Measurements from ENCODE around the gene FHIT. TPM values are rescaled to one million over a fixed set of nuclear protein-coding genes. Genes with fewer than 3 reads are reported as not detected.

FHIT gene
- total RNA-seq, 2 experiments from 2014 or later = 7.6 to 7.9 TPM

DNA sequence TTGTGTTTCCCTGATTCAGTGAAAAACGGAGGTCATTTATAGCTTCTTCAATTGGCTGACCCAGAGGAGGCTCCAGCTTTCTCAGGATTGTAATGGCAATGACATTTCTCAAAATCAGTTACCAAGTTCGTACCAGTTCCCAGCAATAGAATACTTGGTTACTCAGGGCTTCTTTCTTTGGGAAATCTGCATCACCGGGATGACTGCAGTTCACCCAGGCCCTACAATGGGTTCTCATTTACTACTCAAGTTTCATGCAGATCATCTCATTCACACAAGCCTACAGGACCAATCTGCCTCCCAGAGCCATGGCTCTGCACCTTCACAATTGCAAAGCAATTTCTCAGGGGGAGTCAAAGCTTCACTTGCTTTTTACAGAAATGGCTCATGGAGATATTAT lies 109.6 kb downstream of the FHIT start:
- H3K36me3 Mint-ChIP-seq (ENCODE audit: low read depth) = peaks cover 5% of the 10 kb centered on the region
- H3K27ac Mint-ChIP-seq = no peak overlapping the region
- H3K9me3 Mint-ChIP-seq = no peaks in the 10 kb centered on the region
- intact Hi-C loops (cut with micrococcal nuclease) = no loop called here
- POLR2A ChIA-PET = no interaction called here
- no peak for DNase-seq
- CTCF ChIA-PET = no interaction called here
- no peak for ATAC-seq
- H3K27me3 Mint-ChIP-seq = no peaks in the 10 kb centered on the region
- TF ChIP-seq, protein P1, sequence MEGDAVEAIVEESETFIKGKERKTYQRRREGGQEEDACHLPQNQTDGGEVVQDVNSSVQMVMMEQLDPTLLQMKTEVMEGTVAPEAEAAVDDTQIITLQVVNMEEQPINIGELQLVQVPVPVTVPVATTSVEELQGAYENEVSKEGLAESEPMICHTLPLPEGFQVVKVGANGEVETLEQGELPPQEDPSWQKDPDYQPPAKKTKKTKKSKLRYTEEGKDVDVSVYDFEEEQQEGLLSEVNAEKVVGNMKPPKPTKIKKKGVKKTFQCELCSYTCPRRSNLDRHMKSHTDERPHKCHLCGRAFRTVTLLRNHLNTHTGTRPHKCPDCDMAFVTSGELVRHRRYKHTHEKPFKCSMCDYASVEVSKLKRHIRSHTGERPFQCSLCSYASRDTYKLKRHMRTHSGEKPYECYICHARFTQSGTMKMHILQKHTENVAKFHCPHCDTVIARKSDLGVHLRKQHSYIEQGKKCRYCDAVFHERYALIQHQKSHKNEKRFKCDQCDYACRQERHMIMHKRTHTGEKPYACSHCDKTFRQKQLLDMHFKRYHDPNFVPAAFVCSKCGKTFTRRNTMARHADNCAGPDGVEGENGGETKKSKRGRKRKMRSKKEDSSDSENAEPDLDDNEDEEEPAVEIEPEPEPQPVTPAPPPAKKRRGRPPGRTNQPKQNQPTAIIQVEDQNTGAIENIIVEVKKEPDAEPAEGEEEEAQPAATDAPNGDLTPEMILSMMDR (IDR thresholded peaks at IDR 0.05) = no peak
- no peaks in the 10 kb centered on the region for H3K4me1 Mint-ChIP-seq (ENCODE audit: low read depth)
- no peak overlapping the region for H3K4me3 Mint-ChIP-seq

DNA sequence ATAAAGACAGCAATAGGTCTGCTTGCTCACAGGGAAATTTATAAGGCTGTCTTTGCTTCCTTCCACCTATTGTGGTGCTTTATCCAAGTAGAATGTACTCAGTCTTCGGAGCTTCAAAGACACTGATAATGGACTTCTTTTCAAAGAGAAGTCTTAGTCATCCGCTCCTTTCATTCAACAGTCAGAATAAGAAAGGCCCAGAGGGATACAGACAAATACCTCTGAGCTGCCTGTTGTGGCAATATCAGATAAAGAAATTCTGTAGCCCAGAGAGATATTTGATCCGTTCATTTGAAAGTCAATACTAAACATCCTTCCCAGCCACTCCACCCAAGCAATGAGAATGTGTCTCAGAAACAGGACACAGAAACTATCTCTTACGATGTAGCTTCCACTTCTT lies 110.0 kb downstream of the FHIT start:
- intact Hi-C loops (cut with micrococcal nuclease) = no loop called here
- Mint-ChIP-seq H3K4me1 (ENCODE audit: low read depth) (no peaks in the 10 kb centered on the region), H3K9me3 (no peaks in the 10 kb centered on the region), H3K36me3 (ENCODE audit: low read depth) (peaks cover 5% of the 10 kb centered on the region), H3K4me3 (no peak overlapping the region), H3K27ac (no peak overlapping the region), H3K27me3 (no peaks in the 10 kb centered on the region)
- CTCF ChIA-PET = no interaction called here
- POLR2A ChIA-PET = no interaction called here
- TF ChIP-seq, protein P1 (IDR thresholded peaks at IDR 0.05) = no peak
- DNase-seq = no peak
- ATAC-seq = no peak

DNA sequence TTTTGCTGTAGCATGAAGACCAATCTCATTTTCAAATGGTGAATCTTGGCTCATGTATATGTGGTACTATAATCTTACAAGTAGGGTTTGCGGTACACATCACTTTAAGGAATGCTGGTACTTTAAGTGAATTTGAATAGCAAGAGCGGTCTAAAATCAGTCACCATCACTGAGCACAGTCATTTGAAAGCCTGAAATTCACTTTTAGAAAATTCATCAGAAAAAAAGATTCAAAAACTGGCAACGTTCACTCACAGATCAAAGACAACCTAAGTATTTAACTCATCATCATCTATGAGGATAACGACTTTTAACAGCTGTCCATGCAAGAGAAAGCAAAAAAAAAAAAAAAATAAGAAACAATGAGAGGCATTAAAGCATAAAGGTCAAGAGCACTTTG lies 111.6 kb downstream of the FHIT start:
- CTCF ChIA-PET = no interaction called here

DNA sequence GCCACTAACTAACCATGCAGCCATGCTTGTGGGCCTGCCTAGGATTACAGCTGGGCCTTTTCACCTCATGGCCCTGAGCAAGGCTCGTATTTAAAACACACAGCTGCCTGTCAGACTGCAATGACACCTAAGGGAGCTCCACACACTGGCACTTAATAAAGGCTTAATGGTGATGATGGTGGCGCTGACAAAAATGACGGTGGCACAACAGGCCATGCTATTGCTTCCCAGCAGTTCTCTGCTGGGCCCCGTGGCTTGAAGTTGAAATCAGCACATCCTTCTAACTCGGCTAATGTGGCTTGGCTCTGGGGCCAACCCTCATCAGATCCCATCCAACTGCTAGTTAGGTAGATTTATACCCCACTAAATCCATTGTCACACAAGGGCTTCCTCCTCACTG lies 112.9 kb downstream of the FHIT start:
- Mint-ChIP-seq H3K27me3 (no peaks in the 10 kb centered on the region), H3K4me3 (no peak overlapping the region), H3K4me1 (ENCODE audit: low read depth) (no peaks in the 10 kb centered on the region), H3K36me3 (ENCODE audit: low read depth) (no peaks in the 10 kb centered on the region), H3K27ac (no peak overlapping the region), H3K9me3 (no peaks in the 10 kb centered on the region)
- TF ChIP-seq, protein P1 (IDR thresholded peaks at IDR 0.05) = no peak
- DNase-seq (no peak), ATAC-seq (no peak)
- ChIA-PET CTCF (no interaction called here), POLR2A (no interaction called here)
- intact Hi-C loops (cut with micrococcal nuclease) = no loop called here

More for the DNA sequence above, 111.6 kb downstream of the FHIT start:
- Mint-ChIP-seq H3K9me3 (no peaks in the 10 kb centered on the region), H3K4me3 (no peak overlapping the region), H3K4me1 (ENCODE audit: low read depth) (no peaks in the 10 kb centered on the region), H3K27me3 (no peaks in the 10 kb centered on the region), H3K36me3 (ENCODE audit: low read depth) (no peaks in the 10 kb centered on the region), H3K27ac (no peak overlapping the region)
- TF ChIP-seq, protein P1 (IDR thresholded peaks at IDR 0.05) = no peak
- DNase-seq (no peak), ATAC-seq (no peak)
- intact Hi-C loops (cut with micrococcal nuclease) = no loop called here
- POLR2A ChIA-PET = no interaction called here

DNA sequence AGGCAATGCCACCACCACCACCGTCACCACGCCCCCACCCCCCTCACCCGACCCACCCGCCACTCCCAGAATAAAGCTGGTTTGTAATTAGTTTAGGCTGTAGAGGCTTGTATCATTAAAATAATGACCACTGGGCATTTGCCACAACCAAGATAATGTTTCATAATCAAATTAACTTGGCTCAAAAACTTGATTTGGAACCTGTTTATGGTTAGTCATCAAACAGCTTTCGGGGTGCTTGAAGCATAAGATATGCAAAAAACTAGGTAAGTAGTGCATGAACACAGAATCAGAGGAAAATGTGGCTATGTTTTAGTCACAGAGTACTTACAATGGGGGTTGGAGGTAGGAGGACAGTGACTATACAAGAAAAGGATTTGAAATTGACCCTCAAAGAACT lies 115.1 kb downstream of the FHIT start:
- H3K4me1 Mint-ChIP-seq (ENCODE audit: low read depth) = no peaks in the 10 kb centered on the region
- H3K4me3 Mint-ChIP-seq = no peak overlapping the region
- TF ChIP-seq, protein P1 (IDR thresholded peaks at IDR 0.05) = no peak
- no peaks in the 10 kb centered on the region for H3K27me3 Mint-ChIP-seq
- CTCF ChIA-PET = no interaction called here
- ATAC-seq (no peak), DNase-seq (no peak)
- POLR2A ChIA-PET = no interaction called here
- H3K9me3 Mint-ChIP-seq = no peaks in the 10 kb centered on the region
- intact Hi-C loops (cut with micrococcal nuclease) = no loop called here
- H3K36me3 Mint-ChIP-seq (ENCODE audit: low read depth) = no peaks in the 10 kb centered on the region
- H3K27ac Mint-ChIP-seq = no peak overlapping the region

Measured in activated CD8-positive, alpha-beta T cell treated with anti-CD3 and anti-CD28 coated beads for 36 hours (primary cell).